Trophoblast cell (in vitro differentiated cells and primary cell): Measurements from ENCODE around the gene PAM.

Experiments used
- DNase-seq, 2 donors: peaks; one replicate each; pipeline ENCODE4 v3.0.0-alpha.2; 2016
- H2AFZ ChIP-seq: 2 replicates; pipeline ENCODE4 v1.6.1; 2013; ENCODE audit warnings: low read length, moderate library complexity, mild to moderate bottlenecking; ENCODE audit not compliant: insufficient read depth, poor library complexity
- H2AK5ac ChIP-seq: 2 replicates; pipeline ENCODE4 v1.6.1; 2013; ENCODE audit warnings: mild to moderate bottlenecking, low read length
- H2BK120ac ChIP-seq: 2 replicates; pipeline ENCODE4 v1.6.1; 2013; ENCODE audit warnings: low read length, mild to moderate bottlenecking, moderate library complexity; ENCODE audit not compliant: insufficient read depth, poor library complexity
- H2BK12ac ChIP-seq: 2 replicates; pipeline ENCODE4 v1.6.1; 2013; ENCODE audit warnings: mild to moderate bottlenecking, low read length, moderate library complexity
- H2BK5ac ChIP-seq: 2 replicates; pipeline ENCODE4 v1.6.1; 2013; ENCODE audit warnings: low read length, low read depth, moderate library complexity, mild to moderate bottlenecking; ENCODE audit not compliant: poor library complexity
- H3K14ac ChIP-seq: 2 replicates; pipeline ENCODE4 v1.6.1; 2013; ENCODE audit warnings: mild to moderate bottlenecking, low read length
- H3K18ac ChIP-seq: 2 replicates; pipeline ENCODE4 v1.6.1; 2013; ENCODE audit warnings: mild to moderate bottlenecking, low read length
- H3K23ac ChIP-seq: 2 replicates; pipeline ENCODE4 v1.6.1; 2013; ENCODE audit warnings: low read length
- H3K27ac ChIP-seq: 2 replicates; pipeline ENCODE4 v1.5.1; 2013; ENCODE audit warnings: low read depth, mild to moderate bottlenecking, inconsistent platforms, low read length, moderate library complexity
- H3K27me3 ChIP-seq: 2 replicates; pipeline ENCODE4 v1.6.1; 2013; ENCODE audit warnings: inconsistent platforms, mild to moderate bottlenecking, low read length, moderate library complexity; ENCODE audit not compliant: insufficient read depth
- H3K36me3 ChIP-seq, 2 experiments: 1 replicate in 1 of 2; 2 replicates in 1 of 2; pipeline ENCODE4 v1.6.1; 2013; ENCODE audit warnings: low read length in 2 of 2, mild to moderate bottlenecking in 2 of 2, moderate library complexity in 1 of 2; ENCODE audit not compliant: insufficient read depth in 2 of 2, control insufficient read depth in 1 of 2
- H3K4ac ChIP-seq: 2 replicates; pipeline ENCODE4 v1.6.1; 2013; ENCODE audit warnings: low read depth, mild to moderate bottlenecking, low read length, moderate library complexity
- H3K4me1 ChIP-seq, 2 experiments: 1 replicate in 1 of 2; 2 replicates in 1 of 2; pipeline ENCODE4 v1.6.1; 2013; ENCODE audit warnings: low read length in 2 of 2, mild to moderate bottlenecking in 2 of 2, moderate library complexity in 1 of 2; ENCODE audit not compliant: insufficient read depth in 2 of 2, control insufficient read depth in 1 of 2
- H3K4me2 ChIP-seq: 2 replicates; pipeline ENCODE4 v1.6.1; 2013; ENCODE audit warnings: inconsistent platforms, mild to moderate bottlenecking, low read length, moderate library complexity
- H3K4me3 ChIP-seq: 2 replicates; pipeline ENCODE4 v1.5.1; 2013; ENCODE audit warnings: mild to moderate bottlenecking, low read depth, low read length, inconsistent platforms
- H3K79me1 ChIP-seq: one replicate; pipeline ENCODE4 v1.6.1; 2013; ENCODE audit warnings: low read length
- H3K79me2 ChIP-seq: 2 replicates; pipeline ENCODE4 v1.6.1; 2013; ENCODE audit warnings: low read length, mild to moderate bottlenecking; ENCODE audit not compliant: control insufficient read depth, insufficient read depth, poor library complexity
- H3K9ac ChIP-seq: 2 replicates; pipeline ENCODE4 v1.6.1; 2013; ENCODE audit warnings: mild to moderate bottlenecking, low read length
- H3K9me3 ChIP-seq: 2 replicates; pipeline ENCODE4 v1.6.1; 2013; ENCODE audit warnings: low read depth, mild to moderate bottlenecking, control low read depth, inconsistent platforms, low read length; ENCODE audit not compliant: insufficient read depth
- H4K12ac ChIP-seq: 2 replicates; pipeline ENCODE4 v1.6.1; 2013; ENCODE audit warnings: low read depth, mild to moderate bottlenecking, low read length, moderate library complexity
- H4K8ac ChIP-seq: 2 replicates; pipeline ENCODE4 v1.6.1; 2013; ENCODE audit warnings: low read depth, mild to moderate bottlenecking, low read length, moderate library complexity
- H4K91ac ChIP-seq: one replicate; pipeline ENCODE4 v1.6.1; 2013; ENCODE audit warnings: low read depth, mild to moderate bottlenecking, low read length, moderate library complexity
- WGBS: extraction: QIAGEN DNeasy Blood & Tissue Kit; methylation state at CpG from one replicate; pipeline ENCODE4 v1.1.7; 2013; ENCODE audit warnings: missing lambda C conversion rate; ENCODE audit not compliant: insufficient read length, insufficient coverage; ENCODE audit errors: extremely low coverage; 5-methylcytosine and 5-hydroxymethylcytosine counted together

PAM gene

GRCh38 chr5:102866237-102866600 lies 111.1 kb downstream of the PAM start:
- peak overlapping the region; percentile 98 for H3K18ac ChIP-seq
- no peaks in the 10 kb centered on the region for H3K4me1 ChIP-seq
- peak overlapping the region; percentile 96 for H3K4me2 ChIP-seq
- H3K4ac ChIP-seq, result peak overlapping the region; percentile 79
- no peaks in the 10 kb centered on the region for H3K27me3 ChIP-seq
- peak overlapping the region; percentile 83 for H4K91ac ChIP-seq
- peaks cover 5% of the 10 kb centered on the region for H3K79me2 ChIP-seq
- no peaks in the 10 kb centered on the region for H3K9me3 ChIP-seq
- no peak for DNase-seq
- WGBS, result no CpG with 5 or more reads among the region's 7 CpGs
- H4K8ac ChIP-seq, result peak overlapping the region; percentile 94
- peak overlapping the region; percentile 97 for H2BK120ac ChIP-seq
- H2BK12ac ChIP-seq, result peak overlapping the region; percentile 87
- peak overlapping the region; percentile 73 for H3K9ac ChIP-seq
- peak overlapping the region; percentile 59 for H3K27ac ChIP-seq
- H2BK5ac ChIP-seq, result peak overlapping the region; percentile 84
- no peak overlapping the region for H3K23ac ChIP-seq
- peaks cover 7% of the 10 kb centered on the region for H3K79me1 ChIP-seq
- H3K36me3 ChIP-seq, result peaks cover 0 to 1% of the 10 kb centered on the region in 2 experiments
- H3K14ac ChIP-seq, result peak overlapping the region; percentile 93
- peak overlapping the region; percentile 82 for H3K4me3 ChIP-seq
- no peak overlapping the region for H2AK5ac ChIP-seq
- H2AFZ ChIP-seq, result peak overlapping the region; percentile 98
- H4K12ac ChIP-seq, result peak overlapping the region; percentile 64

- Histone ChIP-seq H3K4me1 (no peaks in the 10 kb centered on the region), H3K23ac (no peak overlapping the region), H2AK5ac (no peak overlapping the region), H2BK120ac (no peak overlapping the region), H3K9me3 (no peaks in the 10 kb centered on the region), H2BK12ac (no peak overlapping the region), H4K12ac (no peak overlapping the region), H3K79me2 (peaks cover 5% of the 10 kb centered on the region), H3K79me1 (peaks cover 7% of the 10 kb centered on the region), H3K27ac (no peak overlapping the region), H2BK5ac (no peak overlapping the region), H3K4ac (no peak overlapping the region), H3K4me3 (no peak overlapping the region), H3K36me3 (peaks cover 0 to 1% of the 10 kb centered on the region in 2 experiments), H3K14ac (no peak overlapping the region), H3K4me2 (no peak overlapping the region), H3K9ac (no peak overlapping the region), H4K91ac (no peak overlapping the region), H3K27me3 (no peaks in the 10 kb centered on the region), H2AFZ (no peak overlapping the region), H3K18ac (no peak overlapping the region), H4K8ac (no peak overlapping the region)
- WGBS, result no CpG with 5 or more reads among the region's 3 CpGs
- DNase-seq, result no peak
Observed at GRCh38 chr5:102867992-102868662, 113.0 kb downstream of the PAM start.

- Histone ChIP-seq H2BK5ac (no peak overlapping the region), H3K79me2 (peaks cover 5% of the 10 kb centered on the region), H4K12ac (no peak overlapping the region), H2AK5ac (no peak overlapping the region), H3K14ac (no peak overlapping the region), H4K8ac (no peak overlapping the region), H3K4me1 (no peaks in the 10 kb centered on the region), H3K4me2 (no peak overlapping the region), H3K9ac (no peak overlapping the region), H3K18ac (no peak overlapping the region), H3K79me1 (peaks cover 7% of the 10 kb centered on the region), H3K4me3 (no peak overlapping the region), H3K36me3 (peaks cover 0 to 1% of the 10 kb centered on the region in 2 experiments), H3K23ac (no peak overlapping the region), H2BK12ac (no peak overlapping the region), H3K27me3 (no peaks in the 10 kb centered on the region), H2BK120ac (no peak overlapping the region), H3K27ac (no peak overlapping the region), H2AFZ (no peak overlapping the region), H3K9me3 (no peaks in the 10 kb centered on the region), H3K4ac (no peak overlapping the region), H4K91ac (no peak overlapping the region)
- no peak for DNase-seq
- WGBS, result no CpG with 5 or more reads among the region's 1 CpG
Observed at GRCh38 chr5:102869230-102869629, 114.1 kb downstream of the PAM start.

- DNase-seq, result no peak
- no peak overlapping the region for H3K27ac ChIP-seq
- no peaks in the 10 kb centered on the region for H3K4me1 ChIP-seq
- H3K4ac ChIP-seq, result no peak overlapping the region
- no peak overlapping the region for H3K23ac ChIP-seq
- no peak overlapping the region for H3K9ac ChIP-seq
- no peak overlapping the region for H3K4me3 ChIP-seq
- H2BK120ac ChIP-seq, result no peak overlapping the region
- no peaks in the 10 kb centered on the region for H3K79me2 ChIP-seq
- no CpG with 5 or more reads among the region's 11 CpGs for WGBS
- H3K18ac ChIP-seq, result no peak overlapping the region
- no peak overlapping the region for H2AK5ac ChIP-seq
- no peaks in the 10 kb centered on the region for H3K27me3 ChIP-seq
- H3K14ac ChIP-seq, result no peak overlapping the region
- no peaks in the 10 kb centered on the region for H3K9me3 ChIP-seq
- H2AFZ ChIP-seq, result no peak overlapping the region
- H3K36me3 ChIP-seq, result no peaks in the 10 kb centered on the region
- no peaks in the 10 kb centered on the region for H3K79me1 ChIP-seq
- H4K8ac ChIP-seq, result no peak overlapping the region
- no peak overlapping the region for H4K91ac ChIP-seq
- peak overlapping the region; percentile 30 for H4K12ac ChIP-seq
- H2BK5ac ChIP-seq, result no peak overlapping the region
- H2BK12ac ChIP-seq, result no peak overlapping the region
- no peak overlapping the region for H3K4me2 ChIP-seq
Observed at GRCh38 chr5:102873379-102873932, 118.4 kb downstream of the PAM start.
